HTERT RPE-1 (cell line): ENCODE results near the gene KIAA1191.

Source experiments
- in situ Hi-C: fragments of 300-500 bp; cut with MboI; formaldehyde crosslinking; loops from 4 replicates; pipeline ENCODE4 v1.14.3; 2020; ENCODE audit warnings: low sequenced_read_pairs

Gene KIAA1191

GRCh38 chr5:176366232-176366894 is 4.8 kb upstream of the KIAA1191 start:
- in situ Hi-C loops, result no loop called here

- in situ Hi-C loops, result no loop called here
These were observed 4.0 kb upstream of the KIAA1191 start, which contains the start of gene ARL10 for GRCh38 chr5:176365351-176366231. ARL10 (plus strand) TSS chr5:176365487; CDS start chr5:176365564, 77 bp downstream.

GRCh38 chr5:176364765-176365350 is 3.3 kb upstream of the KIAA1191 start:
- in situ Hi-C loops, result no loop called here

GRCh38 chr5:176362233-176362490 is 598 bp upstream of the KIAA1191 start:
- in situ Hi-C loops, result no loop called here

- in situ Hi-C loops, result no loop called here
These were observed 599 bp downstream of the KIAA1191 start for GRCh38 chr5:176360894-176361436.

GRCh38 chr5:176359658-176360057 is 1.9 kb downstream of the KIAA1191 start:
- in situ Hi-C loops, result no loop called here

- in situ Hi-C loops, result no loop called here
These were observed 5.4 kb downstream of the KIAA1191 start for GRCh38 chr5:176356179-176356566.

GRCh38 chr5:176355400-176356178 is 6.0 kb downstream of the KIAA1191 start:
- in situ Hi-C loops, result no loop called here

GRCh38 chr5:176353533-176353932 is 8.0 kb downstream of the KIAA1191 start:
- in situ Hi-C loops, result no loop called here

GRCh38 chr5:176352116-176352878 is 9.3 kb downstream of the KIAA1191 start:
- in situ Hi-C loops, result no loop called here

- in situ Hi-C loops, result no loop called here
These were observed 11.1 kb downstream of the KIAA1191 start for GRCh38 chr5:176350416-176350815.

- in situ Hi-C loops, result no loop called here
These were observed 18.7 kb downstream of the KIAA1191 start for GRCh38 chr5:176342766-176343458.

GRCh38 chr5:176342158-176342483 is 19.4 kb downstream of the KIAA1191 start:
- in situ Hi-C loops, result no loop called here

GRCh38 chr5:176341325-176342157 is 20.0 kb downstream of the KIAA1191 start:
- in situ Hi-C loops, result no loop called here

- in situ Hi-C loops, result no loop called here
These were observed 22.3 kb downstream of the KIAA1191 start for GRCh38 chr5:176339304-176339703.

GRCh38 chr5:176337913-176338312 is 23.7 kb downstream of the KIAA1191 start:
- in situ Hi-C loops, result no loop called here

GRCh38 chr5:176334031-176334770 is 27.4 kb downstream of the KIAA1191 start:
- in situ Hi-C loops, result no loop called here

GRCh38 chr5:176320577-176320976 is 41.0 kb downstream of the KIAA1191 start:
- in situ Hi-C loops, result no loop called here
